Measurements from ENCODE around the gene KIF13A.
"Not testable (repeated sequence)": the region's sequence is repeated elsewhere in the genome, so short reads cannot be mapped to it uniquely, and the experiment has no call there.

KIF13A gene

GRCh38 chr6:17894905-17895304 lies 92.5 kb downstream of the KIF13A start:
- ATAC-seq, result no peak
- H3K9me3 Mint-ChIP-seq, result peaks cover 18% of the 10 kb centered on the region

GRCh38 chr6:17894191-17894590 lies 93.2 kb downstream of the KIF13A start:
- H3K27me3 Mint-ChIP-seq, result peaks cover 18% of the 10 kb centered on the region
- H3K4me3 Mint-ChIP-seq, result no peak overlapping the region
- no peak overlapping the region for H3K27ac Mint-ChIP-seq
- H3K36me3 Mint-ChIP-seq (ENCODE audit: low read depth), result peaks cover 8% of the 10 kb centered on the region
- H3K9me3 Mint-ChIP-seq, result peaks cover 18% of the 10 kb centered on the region
- no peaks in the 10 kb centered on the region for H3K4me1 Mint-ChIP-seq
- DNase-seq (no peak), ATAC-seq (no peak)

More at GRCh38 chr6:17894905-17895304, 92.5 kb downstream of the KIF13A start:
- H3K27ac Mint-ChIP-seq, result no peak overlapping the region
- H3K4me3 Mint-ChIP-seq, result no peak overlapping the region
- H3K27me3 Mint-ChIP-seq, result peaks cover 16% of the 10 kb centered on the region
- no peak for DNase-seq
- peaks cover 8% of the 10 kb centered on the region for H3K36me3 Mint-ChIP-seq (ENCODE audit: low read depth)
- H3K4me1 Mint-ChIP-seq, result no peaks in the 10 kb centered on the region

GRCh38 chr6:17892097-17892686 lies 95.2 kb downstream of the KIF13A start:
- Mint-ChIP-seq H3K4me3 (no peak overlapping the region), H3K9me3 (peaks cover 18% of the 10 kb centered on the region), H3K27me3 (peaks cover 19% of the 10 kb centered on the region), H3K27ac (no peak overlapping the region), H3K4me1 (no peaks in the 10 kb centered on the region), H3K36me3 (ENCODE audit: low read depth) (peaks cover 8% of the 10 kb centered on the region)
- DNase-seq (no peak), ATAC-seq (no peak)

GRCh38 chr6:17890309-17890708 lies 97.1 kb downstream of the KIF13A start:
- Mint-ChIP-seq H3K9me3 (peaks cover 3% of the 10 kb centered on the region), H3K27me3 (peaks cover 30% of the 10 kb centered on the region), H3K4me3 (no peak overlapping the region), H3K36me3 (ENCODE audit: low read depth) (peaks cover 3% of the 10 kb centered on the region), H3K27ac (no peak overlapping the region), H3K4me1 (peaks cover 6% of the 10 kb centered on the region)
- DNase-seq (no peak), ATAC-seq (no peak)

- DNase-seq; H3K4me3 Mint-ChIP-seq; H3K27ac Mint-ChIP-seq; H3K9me3 Mint-ChIP-seq; ATAC-seq; H3K36me3 Mint-ChIP-seq (ENCODE audit: low read depth): not testable (repeated sequence)
- Mint-ChIP-seq H3K4me1 (peaks cover 12% of the 10 kb centered on the region), H3K27me3 (peaks cover 30% of the 10 kb centered on the region)
Measured at GRCh38 chr6:17889777-17890176, 97.7 kb downstream of the KIF13A start.

GRCh38 chr6:17886891-17887290 lies 100.5 kb downstream of the KIF13A start:
- Mint-ChIP-seq H3K4me3 (no peak overlapping the region), H3K4me1 (peaks cover 26% of the 10 kb centered on the region), H3K27me3 (peaks cover 24% of the 10 kb centered on the region), H3K36me3 (ENCODE audit: low read depth) (no peaks in the 10 kb centered on the region), H3K27ac (no peak overlapping the region), H3K9me3 (no peaks in the 10 kb centered on the region)
- DNase-seq (no peak), ATAC-seq (no peak)

- peaks cover 26% of the 10 kb centered on the region for H3K4me1 Mint-ChIP-seq
- H3K36me3 Mint-ChIP-seq (ENCODE audit: low read depth), result no peaks in the 10 kb centered on the region
- no peak overlapping the region for H3K4me3 Mint-ChIP-seq
- DNase-seq, result no peak
- no peak for ATAC-seq
- peaks cover 22% of the 10 kb centered on the region for H3K27me3 Mint-ChIP-seq
- no peaks in the 10 kb centered on the region for H3K9me3 Mint-ChIP-seq
- H3K27ac Mint-ChIP-seq, result no peak overlapping the region
Measured at GRCh38 chr6:17885889-17886576, 101.4 kb downstream of the KIF13A start.

- peak; percentile 76 for ATAC-seq
- peak overlapping the region; percentile 22 for H3K4me3 Mint-ChIP-seq
- peak overlapping the region; percentile 74 for H3K27ac Mint-ChIP-seq
- peaks cover 26% of the 10 kb centered on the region for H3K4me1 Mint-ChIP-seq
- DNase-seq, result peak; percentile 4
- H3K27me3 Mint-ChIP-seq, result peaks cover 20% of the 10 kb centered on the region
- no peaks in the 10 kb centered on the region for H3K36me3 Mint-ChIP-seq (ENCODE audit: low read depth)
- H3K9me3 Mint-ChIP-seq, result no peaks in the 10 kb centered on the region
Measured at GRCh38 chr6:17884498-17885478, 102.6 kb downstream of the KIF13A start.

- DNase-seq (no peak), ATAC-seq (no peak)
- H3K36me3 Mint-ChIP-seq (ENCODE audit: low read depth), result no peaks in the 10 kb centered on the region
- H3K27ac Mint-ChIP-seq, result peak overlapping the region; percentile 74
- no peak overlapping the region for H3K4me3 Mint-ChIP-seq
- no peaks in the 10 kb centered on the region for H3K9me3 Mint-ChIP-seq
- H3K4me1 Mint-ChIP-seq, result peaks cover 26% of the 10 kb centered on the region
- H3K27me3 Mint-ChIP-seq, result peaks cover 23% of the 10 kb centered on the region
Measured at GRCh38 chr6:17883665-17884497, 103.6 kb downstream of the KIF13A start.

GRCh38 chr6:17881085-17881858 lies 106.2 kb downstream of the KIF13A start:
- Mint-ChIP-seq H3K27me3 (peaks cover 26% of the 10 kb centered on the region), H3K4me3 (no peak overlapping the region), H3K36me3 (ENCODE audit: low read depth) (no peaks in the 10 kb centered on the region), H3K4me1 (peaks cover 26% of the 10 kb centered on the region), H3K9me3 (no peaks in the 10 kb centered on the region), H3K27ac (no peak overlapping the region)
- ATAC-seq (no peak), DNase-seq (no peak)

- Mint-ChIP-seq H3K36me3 (ENCODE audit: low read depth) (no peaks in the 10 kb centered on the region), H3K27me3 (peaks cover 21% of the 10 kb centered on the region), H3K27ac (no peak overlapping the region), H3K4me3 (no peak overlapping the region), H3K4me1 (peaks cover 9% of the 10 kb centered on the region), H3K9me3 (no peaks in the 10 kb centered on the region)
- DNase-seq (no peak), ATAC-seq (no peak)
Measured at GRCh38 chr6:17879184-17879583, 108.3 kb downstream of the KIF13A start.

- Mint-ChIP-seq H3K4me3 (no peak overlapping the region), H3K4me1 (peaks cover 5% of the 10 kb centered on the region), H3K9me3 (no peaks in the 10 kb centered on the region), H3K27me3 (peaks cover 21% of the 10 kb centered on the region), H3K36me3 (ENCODE audit: low read depth) (no peaks in the 10 kb centered on the region), H3K27ac (no peak overlapping the region)
- DNase-seq (no peak), ATAC-seq (no peak)
Measured at GRCh38 chr6:17878734-17879133, 108.7 kb downstream of the KIF13A start.

- ATAC-seq, result no peak
- Mint-ChIP-seq H3K4me3 (no peak overlapping the region), H3K4me1 (no peaks in the 10 kb centered on the region), H3K27ac (no peak overlapping the region), H3K27me3 (peaks cover 21% of the 10 kb centered on the region), H3K36me3 (ENCODE audit: low read depth) (no peaks in the 10 kb centered on the region), H3K9me3 (no peaks in the 10 kb centered on the region)
- DNase-seq, result no peak
Measured at GRCh38 chr6:17877895-17878440, 109.5 kb downstream of the KIF13A start.

All from activated naive CD8-positive, alpha-beta T cell treated with anti-CD3 and anti-CD28 coated beads, Interleukin-2, amount 50 U/mL, for 24 hours (primary cell).